PC-3 (cell line): ENCODE results near the gene AGAP5.
"Not testable (repeated sequence)": the region's sequence is repeated elsewhere in the genome, so short reads cannot be mapped to it uniquely, and the experiment has no call there.

ENCODE experiments used
- EZH2 ChIP-seq: fragments of 300-600 bp; sonication (generic); IDR thresholded peaks from one replicate; pipeline ENCODE4 v1.6.1; 2017; ENCODE audit warnings: antibody characterized with exemption, mild to moderate bottlenecking, low read length; ENCODE audit not compliant: unreplicated experiment
- EZH2phosphoT487 ChIP-seq: fragments of 300-600 bp; sonication (generic); IDR thresholded peaks from 2 replicates; pipeline ENCODE4 v1.6.1; 2018; ENCODE audit warnings: mild to moderate bottlenecking, antibody characterized with exemption, low read length, borderline replicate concordance
- TF ChIP-seq, protein P1 (sequence below): fragments of 300-600 bp; sonication (generic); conservative IDR thresholded peaks from 2 replicates; pipeline ENCODE4 v1.5.1; 2017; ENCODE audit warnings: antibody characterized with exemption, low read depth, mild to moderate bottlenecking, low read length

DNA sequence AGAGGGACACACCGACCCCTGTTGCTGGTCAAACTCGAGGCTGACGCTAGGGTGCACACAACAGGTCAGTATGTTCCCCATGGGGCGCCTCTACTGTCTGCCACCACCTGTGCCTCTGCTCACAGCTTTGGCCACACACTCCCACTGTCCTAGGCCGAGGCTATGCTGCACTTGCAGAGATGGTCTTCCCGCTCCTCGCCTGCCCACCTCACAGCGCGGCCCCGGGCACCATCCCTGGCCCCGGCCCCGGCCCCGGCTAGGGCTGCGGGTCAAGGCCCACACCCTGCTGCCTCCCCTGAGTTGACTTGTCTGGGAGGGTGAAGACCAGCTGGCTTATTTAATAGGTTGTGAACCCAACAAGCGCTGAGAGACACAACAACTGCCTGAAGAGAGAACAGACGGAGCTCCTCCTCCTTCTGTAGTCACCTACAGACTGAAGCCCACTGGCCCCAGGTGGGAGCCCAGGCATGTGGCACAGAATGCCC lies at the start of gene AGAP5:
- TF ChIP-seq, protein P1, sequence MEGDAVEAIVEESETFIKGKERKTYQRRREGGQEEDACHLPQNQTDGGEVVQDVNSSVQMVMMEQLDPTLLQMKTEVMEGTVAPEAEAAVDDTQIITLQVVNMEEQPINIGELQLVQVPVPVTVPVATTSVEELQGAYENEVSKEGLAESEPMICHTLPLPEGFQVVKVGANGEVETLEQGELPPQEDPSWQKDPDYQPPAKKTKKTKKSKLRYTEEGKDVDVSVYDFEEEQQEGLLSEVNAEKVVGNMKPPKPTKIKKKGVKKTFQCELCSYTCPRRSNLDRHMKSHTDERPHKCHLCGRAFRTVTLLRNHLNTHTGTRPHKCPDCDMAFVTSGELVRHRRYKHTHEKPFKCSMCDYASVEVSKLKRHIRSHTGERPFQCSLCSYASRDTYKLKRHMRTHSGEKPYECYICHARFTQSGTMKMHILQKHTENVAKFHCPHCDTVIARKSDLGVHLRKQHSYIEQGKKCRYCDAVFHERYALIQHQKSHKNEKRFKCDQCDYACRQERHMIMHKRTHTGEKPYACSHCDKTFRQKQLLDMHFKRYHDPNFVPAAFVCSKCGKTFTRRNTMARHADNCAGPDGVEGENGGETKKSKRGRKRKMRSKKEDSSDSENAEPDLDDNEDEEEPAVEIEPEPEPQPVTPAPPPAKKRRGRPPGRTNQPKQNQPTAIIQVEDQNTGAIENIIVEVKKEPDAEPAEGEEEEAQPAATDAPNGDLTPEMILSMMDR, result not testable (repeated sequence)
- not testable (repeated sequence) for TF ChIP-seq EZH2phosphoT487, EZH2
